GM19099 (cell line): ENCODE results near the gene C1QTNF6.

Experiments
- POLR2A ChIP-seq: IDR thresholded peaks from 3 replicates; pipeline ENCODE4 v1.6.1; 2011; ENCODE audit warnings: low read depth; ENCODE audit not compliant: insufficient read length; ENCODE audit errors: extremely low read depth

The C1QTNF6 gene

DNA sequence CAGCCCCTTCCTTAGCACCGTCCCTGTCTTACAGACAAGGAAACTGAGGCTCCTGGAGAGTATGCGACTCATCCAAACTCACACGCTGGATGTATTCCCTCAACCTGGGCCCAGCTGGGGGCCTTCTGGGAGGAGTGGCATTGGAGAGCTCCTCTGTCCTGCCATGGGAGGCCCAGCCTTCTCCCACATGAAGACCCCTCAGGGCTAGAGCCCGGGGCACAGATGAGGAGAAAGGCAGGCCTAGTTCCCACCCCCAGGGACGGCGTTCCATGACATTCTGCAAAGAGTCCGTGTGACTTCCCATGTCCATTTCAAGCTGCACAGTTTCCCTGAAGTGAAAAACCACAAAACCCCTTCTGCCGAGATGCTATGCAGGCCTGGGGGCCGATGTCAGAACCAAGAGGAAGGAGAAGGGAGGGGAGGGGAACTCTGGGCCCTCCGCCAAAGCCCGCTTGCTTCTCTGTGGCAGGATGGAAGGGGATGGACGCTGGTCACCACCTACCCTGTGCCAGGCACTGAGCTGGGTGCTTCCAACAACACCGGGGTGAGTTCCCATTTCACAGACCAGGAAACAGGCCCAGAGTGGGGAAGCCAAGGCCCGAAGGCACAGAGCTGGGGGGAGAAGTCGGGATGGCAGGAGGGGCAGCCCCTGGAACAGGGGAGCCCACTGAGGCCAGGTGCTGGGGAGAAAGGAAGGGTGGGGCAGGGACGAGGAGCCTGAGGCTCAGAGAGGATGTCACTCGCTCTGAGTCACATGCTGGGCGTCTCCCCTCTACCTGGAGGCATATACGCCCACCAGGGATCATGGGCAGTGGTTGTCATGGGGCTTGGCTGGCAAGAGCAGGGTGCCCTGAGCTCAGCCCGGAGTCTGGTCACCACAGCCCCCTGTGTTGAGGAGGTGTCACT, 40.3 kb upstream of the C1QTNF6 start:
- peak; percentile 11 for TF ChIP-seq POLR2A

- no peak for TF ChIP-seq POLR2A
Observed at GRCh38 chr22:37226514-37226913, 38.5 kb upstream of the C1QTNF6 start.

DNA sequence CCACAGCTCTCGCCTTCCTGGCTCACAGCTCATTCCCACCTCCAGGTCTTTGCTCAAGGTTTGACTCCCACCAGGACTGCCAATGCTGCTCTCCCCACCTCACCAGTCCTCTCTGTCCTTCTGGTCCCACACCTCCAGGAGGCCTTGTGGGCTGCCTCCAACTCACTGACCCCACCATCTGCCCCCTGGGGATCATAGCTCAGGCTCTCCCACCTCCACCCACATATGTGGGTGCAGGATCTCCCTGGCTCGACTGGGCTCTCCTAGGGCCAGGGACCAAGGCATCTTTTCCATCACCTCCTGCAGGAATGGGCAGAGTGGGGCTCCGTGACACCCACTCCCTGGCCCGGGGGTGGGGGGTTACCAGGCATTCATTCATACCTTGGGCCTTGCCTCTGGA, 38.0 kb upstream of the C1QTNF6 start:
- TF ChIP-seq POLR2A = no peak

GRCh38 chr22:37225481-37225880, 37.4 kb upstream of the C1QTNF6 start:
- no peak for TF ChIP-seq POLR2A

- no peak for TF ChIP-seq POLR2A
Observed at GRCh38 chr22:37224757-37225420, 36.8 kb upstream of the C1QTNF6 start.

DNA sequence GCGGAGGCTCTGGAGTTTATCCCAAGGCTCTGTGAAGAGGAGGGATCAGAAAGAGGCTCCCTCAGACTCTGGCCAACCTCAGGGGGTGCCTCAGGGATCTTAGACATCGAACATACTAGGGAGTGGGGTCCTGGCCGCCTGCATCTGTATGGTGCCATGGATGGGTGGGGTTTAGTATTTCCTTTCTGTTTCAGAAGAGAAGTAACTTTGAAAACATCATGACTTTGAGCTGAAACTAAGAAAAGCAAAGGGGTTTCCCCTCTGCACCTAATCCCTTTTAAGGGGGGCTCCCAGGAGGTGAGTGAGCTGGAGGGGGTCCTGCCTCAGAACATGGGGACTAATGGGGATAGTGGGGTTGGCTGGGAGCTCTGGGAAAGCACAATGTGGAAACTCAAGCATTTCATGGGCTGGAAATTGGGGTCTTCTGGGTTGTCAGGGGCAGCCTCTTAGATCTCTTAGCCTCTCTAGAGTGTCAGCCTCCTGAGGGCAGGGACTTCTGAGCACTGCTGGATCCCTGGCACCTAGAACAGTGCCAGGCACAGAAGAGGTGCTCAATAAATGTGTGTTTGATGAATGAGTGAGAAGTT, 36.0 kb upstream of the C1QTNF6 start:
- TF ChIP-seq POLR2A = no peak

- TF ChIP-seq POLR2A = peak; percentile 7
Observed at GRCh38 chr22:37222440-37222971, 34.5 kb upstream of the C1QTNF6 start.

DNA sequence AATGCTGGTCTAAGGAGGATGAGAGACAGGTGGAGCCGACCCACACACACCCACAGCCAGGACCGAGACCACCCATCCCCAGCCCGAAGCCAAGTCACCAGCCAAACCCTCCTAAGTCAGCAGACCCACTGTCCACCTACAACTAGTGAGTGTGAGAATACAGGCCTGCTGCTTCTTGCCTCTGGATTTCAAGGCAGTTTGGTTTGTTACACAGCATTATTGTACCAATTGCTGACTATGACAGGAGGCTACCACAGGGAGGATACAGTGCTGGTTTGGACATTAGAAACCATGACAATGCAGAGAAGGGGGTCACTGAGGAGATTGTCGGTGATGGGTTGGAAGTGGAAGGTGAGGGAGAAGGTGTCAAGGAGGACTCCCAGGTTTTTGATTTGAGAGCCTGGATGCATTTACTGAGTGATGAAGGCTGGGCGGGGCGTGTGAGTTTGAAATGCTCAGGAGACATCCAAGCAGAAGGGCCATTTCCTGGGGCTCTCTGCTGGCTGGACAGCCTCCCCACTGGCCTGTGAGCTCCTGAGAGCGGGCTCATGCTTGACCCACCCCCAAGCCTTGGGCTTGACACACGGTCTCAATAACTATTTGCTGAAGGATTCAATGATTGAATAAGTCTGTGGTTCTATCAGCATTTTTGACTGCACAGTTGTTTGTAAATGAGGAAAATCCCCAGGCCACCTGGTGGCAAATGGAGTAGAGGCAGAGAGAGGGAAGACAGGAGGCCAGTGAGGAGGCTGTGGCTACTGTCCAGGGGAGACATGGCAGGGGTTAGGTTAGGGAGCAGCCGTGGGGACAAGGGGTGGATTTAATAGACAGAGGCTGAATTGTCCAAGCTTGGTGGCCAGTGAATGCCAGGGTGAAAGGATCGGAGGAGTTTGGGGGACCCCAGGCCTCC, 33.6 kb upstream of the C1QTNF6 start:
- no peak for TF ChIP-seq POLR2A

DNA sequence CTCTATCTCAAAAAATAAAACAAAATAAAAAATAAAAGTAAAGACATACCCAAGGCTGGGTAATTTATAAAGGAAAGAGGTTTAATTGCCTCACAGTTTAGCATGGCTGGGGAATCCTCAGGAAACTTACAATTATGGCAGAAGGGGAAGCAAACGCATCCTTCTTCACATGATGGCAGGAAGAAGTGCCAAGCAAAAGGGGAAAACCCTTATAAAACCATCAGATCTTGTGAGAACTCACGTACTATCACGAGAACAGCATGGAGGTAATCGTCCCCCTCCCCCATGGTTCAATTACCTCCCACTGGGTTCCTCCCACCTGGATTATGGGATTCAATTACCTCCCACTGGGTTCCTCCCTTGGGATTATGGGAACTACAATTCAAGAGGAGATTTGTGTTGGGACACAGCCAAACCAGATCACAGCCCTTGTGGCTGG, 32.5 kb upstream of the C1QTNF6 start:
- peak; percentile 47 for TF ChIP-seq POLR2A

GRCh38 chr22:37219533-37219932, 31.5 kb upstream of the C1QTNF6 start:
- TF ChIP-seq POLR2A = peak; percentile 40

- TF ChIP-seq POLR2A = peak; percentile 45
Observed at GRCh38 chr22:37218771-37219411, 30.8 kb upstream of the C1QTNF6 start.

GRCh38 chr22:37218399-37218770, 30.3 kb upstream of the C1QTNF6 start:
- no peak for TF ChIP-seq POLR2A

GRCh38 chr22:37215890-37216289, 27.8 kb upstream of the C1QTNF6 start:
- no peak for TF ChIP-seq POLR2A

DNA sequence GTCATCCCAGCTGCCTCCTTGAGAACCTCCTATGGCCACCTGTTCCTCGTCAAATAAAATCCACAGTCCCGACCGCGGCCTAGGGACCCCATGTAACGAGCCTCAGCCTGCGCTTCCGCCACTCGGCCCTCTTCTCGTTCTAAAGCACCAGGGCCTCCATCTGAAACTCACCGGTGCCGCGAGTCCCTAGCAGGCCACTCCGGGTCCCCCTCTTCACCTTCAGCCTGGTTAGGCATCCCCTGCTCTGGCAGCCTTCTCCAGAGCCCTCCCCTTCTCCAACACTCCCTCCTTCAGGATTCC, 26.6 kb upstream of the C1QTNF6 start:
- TF ChIP-seq POLR2A = no peak

- TF ChIP-seq POLR2A = no peak
Observed at GRCh38 chr22:37213941-37214730, 26.1 kb upstream of the C1QTNF6 start.
